ENCODE data around the gene TMEM185A.
"Not testable (repeated sequence)": the region's sequence is repeated elsewhere in the genome, so short reads cannot be mapped to it uniquely, and the experiment has no call there.

The TMEM185A gene

DNA sequence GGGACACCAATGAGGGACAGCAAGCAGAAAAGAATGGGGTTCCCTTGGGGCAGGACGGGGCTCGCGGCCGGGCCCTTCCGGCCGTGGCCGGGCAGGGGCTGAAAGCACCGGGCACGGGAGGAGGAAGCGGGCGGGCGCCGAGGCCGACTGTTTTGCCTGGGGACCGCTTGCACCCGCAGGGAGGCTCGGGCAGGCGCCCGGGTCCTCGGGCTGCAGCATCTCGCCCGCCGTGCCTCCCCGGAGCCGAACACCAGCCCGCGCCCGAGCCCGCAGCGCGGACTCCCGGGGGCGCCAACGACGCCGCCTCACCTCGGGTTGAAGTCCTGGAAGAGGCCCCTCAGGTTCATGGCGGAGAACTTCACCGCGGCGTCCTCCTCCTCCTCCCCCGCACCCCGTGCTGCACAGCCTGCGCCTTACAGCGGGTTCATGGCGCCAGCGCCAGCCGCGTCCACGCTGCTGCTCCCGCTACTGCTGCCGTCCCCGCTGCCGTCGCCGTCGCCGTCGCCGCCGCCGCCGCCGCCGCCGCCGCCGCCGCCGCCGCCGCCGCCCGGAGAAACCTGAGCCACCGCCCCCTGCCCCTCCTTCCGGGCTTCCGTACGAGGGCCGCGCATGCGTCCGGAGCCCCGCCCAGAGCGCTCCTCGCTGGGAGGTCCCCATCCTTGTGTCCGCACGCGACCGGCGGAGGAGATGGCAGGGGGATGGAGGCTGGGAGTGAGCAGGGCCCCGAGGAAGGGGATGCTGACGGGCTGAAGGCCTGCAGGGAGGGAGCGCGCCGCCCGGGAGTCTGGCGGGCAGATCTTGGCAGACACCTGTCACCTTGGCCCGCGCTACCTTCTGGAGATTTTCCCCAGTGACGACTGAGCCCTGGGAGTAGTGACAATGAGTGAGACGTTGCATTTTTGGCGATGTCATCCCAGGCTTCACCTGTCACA lies at the start of gene TMEM185A:
Gene TMEM185A (minus strand): TSS at position 559 of the 932 bp plus-strand sequence. CDS start 212 bp downstream, at position 347.
- FAIRE-seq = peak; percentile 33
- DNase-seq (ENCODE audit: extremely low spot score, insufficient read length, low read depth) = peak; percentile 50

DNA sequence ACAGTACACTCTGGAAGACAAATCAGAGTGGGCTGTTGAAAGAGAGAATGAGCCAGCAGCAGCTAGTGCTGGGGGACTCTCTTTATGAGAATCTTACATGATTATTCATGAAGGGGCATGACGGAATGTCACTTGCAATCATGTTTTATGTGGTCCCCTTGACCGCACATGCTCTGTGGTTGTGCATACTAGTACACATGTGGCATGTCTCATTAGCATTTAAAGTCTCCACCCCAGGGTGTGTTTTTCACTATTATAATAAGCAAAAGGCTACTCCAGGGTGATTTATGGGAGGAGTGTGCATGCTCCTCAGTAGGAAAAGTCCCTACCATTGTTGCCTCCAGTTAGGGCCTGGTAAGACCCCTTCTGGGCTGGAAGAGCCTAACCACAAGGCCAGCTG lies 49.6 kb upstream of the TMEM185A start:
- FAIRE-seq (no peak), DNase-seq (ENCODE audit: extremely low spot score, insufficient read length, low read depth) (no peak)

GRCh38 chrX:149679164-149679678 lies 47.6 kb upstream of the TMEM185A start:
- peak; percentile 5 for FAIRE-seq
- not testable (repeated sequence) for DNase-seq (ENCODE audit: extremely low spot score, insufficient read length, low read depth)

DNA sequence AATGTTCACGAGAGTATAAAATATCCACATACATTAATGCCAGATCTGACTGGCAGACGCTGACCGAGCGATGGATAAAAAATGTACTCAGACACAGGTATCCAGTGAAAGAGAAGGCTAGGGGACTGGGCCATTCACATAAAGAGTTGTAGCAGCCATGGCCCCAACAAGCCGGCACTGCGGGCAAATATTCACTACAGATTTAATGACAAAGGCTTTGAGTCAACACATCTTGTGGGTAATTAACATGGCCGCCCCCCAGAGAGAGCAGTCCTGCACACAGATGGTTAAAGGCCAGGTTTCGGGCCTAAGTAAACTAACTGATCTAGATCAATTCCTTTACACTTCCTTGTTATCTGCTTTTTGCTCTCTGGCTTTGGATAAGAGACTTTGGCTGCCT lies 44.0 kb upstream of the TMEM185A start:
- DNase-seq (ENCODE audit: extremely low spot score, insufficient read length, low read depth) = not testable (repeated sequence)

DNA sequence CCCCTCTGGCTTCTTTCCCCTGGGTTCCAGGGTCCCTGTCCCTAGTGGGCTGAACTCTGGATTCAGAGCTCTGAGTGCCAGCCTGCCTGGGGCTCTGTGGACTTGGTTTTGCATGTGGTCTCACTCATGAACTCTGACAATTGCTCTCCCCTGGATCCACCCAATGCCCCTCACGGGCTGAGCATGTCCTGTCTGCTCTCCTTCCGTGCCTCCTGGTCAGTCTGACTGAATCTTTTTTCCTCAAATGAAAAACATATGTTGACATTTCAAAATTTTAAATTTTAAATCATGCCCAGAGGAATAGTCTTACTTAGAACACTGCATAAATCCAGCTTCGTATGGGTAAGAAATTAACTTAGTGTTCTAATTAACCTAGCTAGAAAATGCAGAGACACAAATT lies 43.5 kb upstream of the TMEM185A start:
- not testable (repeated sequence) for DNase-seq (ENCODE audit: extremely low spot score, insufficient read length, low read depth); FAIRE-seq

More for the DNA sequence above, 44.0 kb upstream of the TMEM185A start:
- FAIRE-seq = not testable (repeated sequence)

GRCh38 chrX:149660613-149661012 lies 29.0 kb upstream of the TMEM185A start:
- DNase-seq (ENCODE audit: extremely low spot score, insufficient read length, low read depth) = not testable (repeated sequence)
- FAIRE-seq = peak; percentile 86

DNA sequence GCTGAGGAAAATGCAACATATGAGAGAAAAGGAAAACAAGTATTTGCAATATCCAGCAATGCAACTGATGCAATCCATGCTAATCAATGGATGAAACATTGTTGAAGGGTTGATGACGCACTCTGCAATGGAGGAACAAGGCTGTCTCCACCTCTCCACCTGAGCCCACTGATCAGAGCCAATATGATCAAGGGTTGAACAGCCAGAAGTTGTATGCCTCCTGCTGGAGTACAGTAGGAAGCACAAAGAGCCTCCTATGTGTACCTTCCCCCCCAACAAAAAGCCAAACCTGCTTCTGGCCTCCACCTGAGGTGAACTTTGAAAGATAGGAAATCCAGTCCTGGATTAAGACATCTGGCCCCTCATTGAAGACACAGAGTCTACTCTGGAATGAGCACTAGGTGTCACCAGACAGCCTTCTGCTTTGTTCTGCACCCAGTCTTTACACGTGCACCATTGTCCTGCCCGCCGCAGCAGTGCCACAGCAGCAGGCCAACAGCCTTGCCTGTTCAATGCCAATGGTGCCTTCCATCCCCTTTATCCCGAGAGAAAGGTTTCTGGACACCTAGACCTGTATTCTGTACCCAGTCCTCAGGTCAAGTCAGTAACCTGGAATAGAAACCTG lies 24.8 kb upstream of the TMEM185A start:
- FAIRE-seq = peak; percentile 91
- not testable (repeated sequence) for DNase-seq (ENCODE audit: extremely low spot score, insufficient read length, low read depth)

DNA sequence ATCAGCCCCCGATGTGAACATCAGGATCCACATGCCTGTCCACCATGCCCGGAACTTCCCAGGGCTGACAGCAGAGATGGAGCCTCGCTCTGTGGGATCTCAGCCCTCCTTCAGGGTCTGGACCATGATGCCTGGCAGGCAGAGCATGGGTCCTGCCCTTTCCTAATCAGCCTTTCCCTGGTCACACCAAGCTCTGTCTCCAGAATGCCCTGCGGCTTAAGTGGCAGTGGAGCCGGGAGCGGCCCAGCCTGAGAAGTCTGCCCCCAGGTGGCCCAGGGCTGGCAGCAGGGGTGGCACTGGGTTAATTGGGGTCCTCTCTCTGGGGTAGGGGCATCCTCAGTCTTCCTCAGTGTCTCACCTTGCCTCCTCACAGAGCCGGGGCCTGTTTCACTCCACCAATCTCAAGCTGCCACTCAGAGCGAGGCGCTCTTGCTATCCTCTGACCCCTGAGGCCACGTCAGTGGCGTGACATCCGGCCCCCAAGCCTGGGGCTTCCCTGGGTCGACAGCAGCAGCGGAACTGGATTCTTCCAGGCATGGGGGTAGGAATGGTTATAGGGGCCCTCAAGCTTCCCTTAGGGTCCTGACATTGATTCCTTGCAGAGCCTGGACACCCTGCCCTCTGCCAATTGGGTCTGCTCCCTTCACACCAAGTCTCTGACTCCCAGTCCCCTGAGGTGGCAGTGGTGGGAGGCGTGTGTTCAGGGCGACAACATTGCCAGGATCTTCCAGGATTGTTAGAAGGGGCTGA lies 20.8 kb upstream of the TMEM185A start:
- FAIRE-seq (no peak), DNase-seq (ENCODE audit: extremely low spot score, insufficient read length, low read depth) (no peak)

DNA sequence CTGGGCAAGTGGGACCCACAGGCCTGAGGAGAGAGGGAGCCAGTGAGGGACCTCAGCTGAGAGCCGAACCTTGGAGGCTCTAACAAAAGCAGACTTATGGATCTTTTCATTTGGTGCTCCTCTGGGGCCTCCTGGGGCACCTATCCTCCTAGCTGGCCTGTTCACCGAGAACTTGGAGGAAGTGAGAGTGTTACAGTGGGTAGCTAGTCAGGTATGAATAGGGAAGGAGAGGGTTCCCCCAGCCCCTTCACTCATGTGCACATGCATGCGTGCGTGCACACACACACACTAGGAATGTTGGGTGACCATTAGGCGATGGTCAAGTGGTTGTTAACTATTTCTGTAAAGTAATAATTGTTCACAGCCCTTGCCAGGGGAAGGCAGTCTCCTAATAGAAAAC lies 18.6 kb upstream of the TMEM185A start:
- FAIRE-seq = no peak
- DNase-seq (ENCODE audit: extremely low spot score, insufficient read length, low read depth) = no peak

- FAIRE-seq = peak; percentile 18
- no peak for DNase-seq (ENCODE audit: extremely low spot score, insufficient read length, low read depth)
Observed at GRCh38 chrX:149648932-149649331, 17.3 kb upstream of the TMEM185A start.

DNA sequence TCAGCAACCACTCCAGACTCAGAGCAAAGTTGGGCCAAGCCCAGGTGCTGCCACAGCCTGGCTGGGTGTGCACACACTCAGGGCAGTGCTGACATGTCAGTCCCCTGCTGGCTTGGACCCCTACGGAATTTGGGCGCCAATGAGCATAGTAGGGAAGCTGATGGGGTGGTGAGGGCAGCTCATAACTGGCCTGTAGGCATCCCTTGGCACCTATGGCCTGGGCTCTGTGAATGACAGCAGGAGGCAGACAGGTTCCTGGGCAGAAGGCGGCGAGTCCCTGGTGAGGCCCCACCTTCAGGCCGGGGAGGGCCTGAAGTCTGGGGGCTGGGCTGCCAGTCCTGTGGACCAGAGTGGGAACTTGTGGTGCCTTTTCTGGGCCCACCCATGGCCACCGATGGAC lies 15.9 kb upstream of the TMEM185A start:
- DNase-seq (ENCODE audit: extremely low spot score, insufficient read length, low read depth) (no peak), FAIRE-seq (no peak)

- DNase-seq (ENCODE audit: extremely low spot score, insufficient read length, low read depth) (no peak), FAIRE-seq (no peak)
Observed at GRCh38 chrX:149643496-149643895, 11.9 kb upstream of the TMEM185A start.

- FAIRE-seq (no peak), DNase-seq (ENCODE audit: extremely low spot score, insufficient read length, low read depth) (no peak)
Observed at GRCh38 chrX:149641835-149642234, 10.2 kb upstream of the TMEM185A start.

GRCh38 chrX:149641432-149641831 lies 9.8 kb upstream of the TMEM185A start:
- FAIRE-seq = no peak
- DNase-seq (ENCODE audit: extremely low spot score, insufficient read length, low read depth) = no peak

- no peak for FAIRE-seq
- no peak for DNase-seq (ENCODE audit: extremely low spot score, insufficient read length, low read depth)
Observed at GRCh38 chrX:149639568-149639967, 8.0 kb upstream of the TMEM185A start.

DNA sequence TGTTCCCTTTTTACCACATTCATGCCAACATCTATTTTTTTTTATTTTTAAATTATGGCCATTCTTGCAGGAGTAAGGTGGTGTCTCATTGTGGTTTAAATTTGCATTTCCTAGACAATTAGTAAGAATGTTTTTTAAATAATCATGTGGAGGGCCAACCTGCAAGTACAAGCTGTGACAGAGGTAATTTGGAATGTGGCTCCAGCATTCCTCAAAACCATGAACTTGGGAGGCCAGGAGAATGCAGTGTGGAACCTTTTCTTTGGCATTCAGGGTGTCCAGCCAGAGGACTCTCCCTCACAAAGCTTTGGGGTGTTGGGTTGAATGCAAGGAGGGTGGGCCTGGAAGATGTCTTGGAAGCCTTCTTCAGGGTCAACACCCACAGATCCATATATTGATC lies 7.3 kb upstream of the TMEM185A start:
- no peak for DNase-seq (ENCODE audit: extremely low spot score, insufficient read length, low read depth)
- no peak for FAIRE-seq

DNA sequence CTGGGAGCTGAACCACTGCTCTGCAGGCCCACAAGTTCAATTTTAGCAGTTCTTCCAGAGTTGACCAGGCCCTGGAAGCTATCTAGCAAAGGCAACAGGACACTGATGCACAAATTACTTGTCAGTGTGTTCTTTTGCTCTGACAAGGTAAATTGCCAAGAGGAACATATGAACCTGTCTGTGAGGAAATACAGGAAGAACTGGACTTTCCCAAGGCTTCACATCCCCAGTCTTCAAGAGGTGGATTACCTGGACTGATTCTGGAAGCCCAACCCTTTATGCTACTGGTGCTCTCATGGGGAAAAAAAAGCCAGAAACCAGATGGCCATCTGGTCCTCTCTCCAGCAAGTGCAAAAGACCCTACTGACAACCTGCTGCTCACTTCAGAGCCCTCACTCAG lies 1.9 kb upstream of the TMEM185A start:
- no peak for FAIRE-seq

GRCh38 chrX:149630681-149631233 lies 835 bp downstream of the TMEM185A start:
- FAIRE-seq = peak; percentile 44
- no peak for DNase-seq (ENCODE audit: extremely low spot score, insufficient read length, low read depth)

More for the DNA sequence above, 1.9 kb upstream of the TMEM185A start:
- DNase-seq (ENCODE audit: extremely low spot score, insufficient read length, low read depth) = no peak

GRCh38 chrX:149629730-149630387 lies 1.7 kb downstream of the TMEM185A start:
- DNase-seq (ENCODE audit: extremely low spot score, insufficient read length, low read depth) (no peak), FAIRE-seq (no peak)

All from GM18507 (cell line).